IgD-negative memory B cell (primary cell): ENCODE results near the gene ITPA. TPM values are rescaled to one million over a fixed set of nuclear protein-coding genes. Genes with fewer than 3 reads are reported as not detected.

Experiments
- H3K27ac Mint-ChIP-seq, 3 donors: one replicate each; pipeline ENCODE4 v1.8.0; 2020 to 2022; ENCODE audit warnings: mild to moderate bottlenecking in 3 of 3, mixed read lengths in 3 of 3, moderate library complexity in 1 of 3
- H3K27me3 Mint-ChIP-seq: one replicate; pipeline ENCODE4 v1.8.0; 2021; ENCODE audit warnings: mixed read lengths
- H3K36me3 Mint-ChIP-seq: one replicate; pipeline ENCODE4 v1.8.0; 2020; ENCODE audit warnings: mild to moderate bottlenecking, mixed read lengths
- H3K4me1 Mint-ChIP-seq, 3 donors: one replicate each; pipeline ENCODE4 v1.8.0; 2020 to 2022; ENCODE audit warnings: mixed read lengths in 3 of 3, mild to moderate bottlenecking in 1 of 3
- H3K4me3 Mint-ChIP-seq, 4 donors: one replicate each; pipeline ENCODE4 v1.8.0; 2020 to 2022; ENCODE audit warnings: mild to moderate bottlenecking in 4 of 4, mixed read lengths in 4 of 4, moderate library complexity in 3 of 4
- H3K9me3 Mint-ChIP-seq, 3 donors: one replicate each; pipeline ENCODE4 v1.8.0; 2020 to 2021; ENCODE audit warnings: mixed read lengths in 3 of 3, mild to moderate bottlenecking in 1 of 3
- polyA plus RNA-seq: library from polyadenylated mRNA; unstranded; fragments of 300-500 nt; fragmentation: Illumina TruSeq; gene quantifications from one replicate; pipeline ENCODE4 v1.2.3, GENCODE V29; 2021

Gene ITPA
- polyA plus RNA-seq, 1 donor from 2014 or later: 49.3 TPM

DNA sequence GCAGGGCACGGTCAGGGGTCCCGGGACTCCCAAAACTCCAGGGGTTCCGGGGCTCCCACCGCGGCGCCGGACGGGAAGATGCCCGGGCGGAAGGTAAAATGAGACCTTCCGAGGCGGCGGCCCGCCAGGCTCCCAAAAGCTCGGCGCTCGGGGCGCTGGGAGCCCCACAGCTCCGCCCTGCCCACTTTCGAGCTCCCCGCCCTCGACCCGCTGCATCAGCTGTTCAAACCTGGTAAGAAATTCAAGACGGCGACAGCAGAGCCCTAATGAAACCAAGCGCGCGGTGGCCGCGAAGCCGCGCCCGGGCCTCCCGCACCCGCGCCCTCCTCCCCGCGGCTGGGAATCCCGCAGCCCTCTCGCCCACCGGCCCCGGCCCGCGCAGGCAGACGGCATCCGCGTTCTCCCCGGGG is 29.3 kb downstream of the ITPA start:
- Mint-ChIP-seq H3K27me3 (peaks cover 32% of the 10 kb centered on the region), H3K27ac (no peak overlapping the region), H3K36me3 (no peaks in the 10 kb centered on the region), H3K9me3 (no peaks in the 10 kb centered on the region), H3K4me1 (peaks cover 6 to 8% (median 8%) of the 10 kb centered on the region in 3 donors), H3K4me3 (peak overlapping the region; percentile 84 to 96 (median 88))

DNA sequence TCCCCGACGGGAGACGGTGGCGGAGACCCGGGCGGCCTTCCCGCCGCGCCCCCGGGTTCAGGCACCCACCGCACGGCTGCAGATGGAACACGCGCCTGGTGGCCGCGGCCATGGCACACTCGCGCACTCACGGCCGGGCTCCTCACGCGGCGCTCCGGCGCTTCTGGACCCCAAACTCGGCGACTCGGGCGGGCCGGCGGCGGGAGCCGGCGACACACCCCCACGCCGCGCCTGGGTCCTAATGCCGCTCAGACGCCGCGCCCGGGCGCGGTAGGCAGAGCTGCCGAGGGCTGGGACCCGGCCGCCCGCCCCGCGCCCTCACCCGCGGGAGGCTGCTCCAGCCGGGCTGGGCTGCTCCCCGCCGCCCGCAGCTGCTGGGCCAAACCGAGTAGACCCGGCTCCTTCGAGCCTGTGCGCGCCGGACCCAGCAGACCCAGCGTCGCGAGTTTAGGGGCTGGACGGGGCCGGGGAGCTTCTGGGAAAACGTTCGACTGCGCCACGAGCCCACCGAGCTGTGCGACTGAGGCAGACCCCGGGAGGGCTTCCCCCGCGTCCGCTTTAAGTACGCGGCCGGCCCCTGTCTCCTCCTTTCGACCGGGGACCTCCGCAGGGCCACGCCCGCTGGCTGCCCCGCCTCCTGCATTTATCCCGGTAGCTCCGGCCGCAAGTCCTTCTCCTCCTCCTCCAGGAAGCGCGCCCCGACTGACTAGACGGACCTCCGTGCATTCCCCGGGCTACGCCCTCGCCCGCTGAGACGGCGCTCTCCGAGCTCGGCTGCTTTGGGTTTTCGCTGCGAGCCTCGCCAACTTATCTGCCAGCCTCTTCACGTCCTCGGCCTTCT is 29.9 kb downstream of the ITPA start, which contains the start of gene SLC4A11:
TSS of gene SLC4A11 (minus strand) at position 165 of the 841 bp plus-strand sequence. CDS start at position 112, 53 bp downstream.
- Mint-ChIP-seq H3K4me3 (peak within 1 kb of the TSS; percentile 85 to 97 (median 94)), H3K4me1 (peaks cover 6 to 8% (median 8%) of the 10 kb centered on the region in 3 donors), H3K36me3 (no peaks in the 10 kb centered on the region), H3K27me3 (peaks cover 32% of the 10 kb centered on the region), H3K27ac (peak within 1 kb of the TSS in 2 of 3 donors; percentile 53 to 93), H3K9me3 (no peaks in the 10 kb centered on the region)

DNA sequence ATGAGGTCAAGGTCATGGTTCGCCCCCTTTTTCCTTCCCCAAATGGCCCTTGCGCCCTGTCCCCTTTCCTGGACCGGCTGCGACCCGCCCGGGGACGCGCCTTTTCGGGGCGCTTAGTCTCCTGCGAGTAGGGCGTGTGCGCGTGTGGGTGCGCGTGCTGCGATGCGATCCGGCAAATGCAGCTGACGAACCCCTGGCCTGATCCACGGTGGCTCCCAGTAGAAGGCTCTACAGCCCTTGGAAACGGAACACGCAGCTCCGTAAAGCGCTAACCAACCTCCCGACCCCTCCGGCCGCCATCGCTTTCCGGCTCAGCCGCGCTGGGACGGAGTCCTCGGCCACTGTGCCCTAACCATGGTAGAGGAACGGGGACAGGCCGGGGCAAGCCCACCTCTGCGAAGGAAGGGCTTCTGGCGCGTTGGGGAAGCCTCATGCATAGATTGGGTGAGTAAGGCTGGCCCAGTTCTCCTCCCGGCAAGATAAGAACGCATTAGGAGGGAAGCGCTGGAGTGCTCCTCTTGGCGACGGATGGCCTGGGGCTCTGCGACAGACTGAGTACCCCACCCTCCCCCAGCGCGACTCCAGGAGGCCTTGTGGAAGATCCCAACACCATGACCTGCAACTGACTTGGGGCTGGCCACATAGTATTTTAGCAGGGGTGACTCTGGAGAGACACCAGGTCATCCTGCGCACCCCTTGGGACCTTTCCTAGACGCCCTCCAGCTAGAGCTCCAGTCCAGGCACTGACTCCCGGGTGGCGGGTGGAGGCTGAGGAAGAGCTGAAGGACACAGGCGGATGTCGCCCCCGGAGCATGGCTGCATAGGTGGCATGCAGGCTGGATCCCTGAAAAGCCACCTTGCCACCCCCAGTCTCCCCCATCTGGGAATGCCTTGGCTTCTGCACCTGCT is 30.8 kb downstream of the ITPA start:
- H3K4me1 Mint-ChIP-seq: peaks cover 6 to 8% (median 8%) of the 10 kb centered on the region in 3 donors
- H3K9me3 Mint-ChIP-seq: no peaks in the 10 kb centered on the region
- peak overlapping the region in 2 of 3 donors; percentile 53 to 93 for H3K27ac Mint-ChIP-seq
- peaks cover 32% of the 10 kb centered on the region for H3K27me3 Mint-ChIP-seq
- peak overlapping the region; percentile 85 to 97 (median 94) for H3K4me3 Mint-ChIP-seq
- H3K36me3 Mint-ChIP-seq: no peaks in the 10 kb centered on the region

DNA sequence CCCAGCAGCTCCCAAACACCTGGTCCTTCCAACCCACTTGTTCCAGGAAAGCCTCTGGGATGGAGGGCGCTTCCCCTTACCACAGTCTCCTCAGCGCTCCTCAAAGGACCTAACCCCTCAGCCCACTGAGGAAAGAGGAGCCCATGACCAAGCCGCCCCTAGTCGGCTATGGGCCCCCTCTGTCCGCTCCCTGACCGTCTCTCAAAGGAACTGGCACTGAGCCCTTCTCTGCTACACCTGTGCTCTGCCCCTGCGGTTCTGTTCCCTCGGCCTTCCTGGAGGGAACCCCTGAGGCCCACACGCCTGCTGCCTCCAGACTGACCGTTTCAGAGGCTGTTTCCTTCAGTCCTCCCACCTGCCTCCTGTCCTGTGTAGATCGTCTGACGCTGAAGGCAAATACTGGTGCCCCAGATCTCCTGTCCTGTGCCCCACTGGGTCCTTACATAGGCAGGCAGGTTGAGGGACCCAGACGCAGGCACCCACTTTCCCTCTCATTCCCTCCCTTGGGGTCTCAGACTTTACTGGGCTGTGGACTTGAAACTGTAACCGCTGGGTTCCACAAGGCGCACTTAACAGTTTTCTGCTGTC is 31.6 kb downstream of the ITPA start:
- Mint-ChIP-seq H3K4me1 (peaks cover 6 to 8% (median 8%) of the 10 kb centered on the region in 3 donors), H3K9me3 (no peaks in the 10 kb centered on the region), H3K27ac (no peak overlapping the region), H3K27me3 (peaks cover 32% of the 10 kb centered on the region), H3K36me3 (no peaks in the 10 kb centered on the region), H3K4me3 (peak overlapping the region in 2 of 4 donors; percentile 56 to 93)

DNA sequence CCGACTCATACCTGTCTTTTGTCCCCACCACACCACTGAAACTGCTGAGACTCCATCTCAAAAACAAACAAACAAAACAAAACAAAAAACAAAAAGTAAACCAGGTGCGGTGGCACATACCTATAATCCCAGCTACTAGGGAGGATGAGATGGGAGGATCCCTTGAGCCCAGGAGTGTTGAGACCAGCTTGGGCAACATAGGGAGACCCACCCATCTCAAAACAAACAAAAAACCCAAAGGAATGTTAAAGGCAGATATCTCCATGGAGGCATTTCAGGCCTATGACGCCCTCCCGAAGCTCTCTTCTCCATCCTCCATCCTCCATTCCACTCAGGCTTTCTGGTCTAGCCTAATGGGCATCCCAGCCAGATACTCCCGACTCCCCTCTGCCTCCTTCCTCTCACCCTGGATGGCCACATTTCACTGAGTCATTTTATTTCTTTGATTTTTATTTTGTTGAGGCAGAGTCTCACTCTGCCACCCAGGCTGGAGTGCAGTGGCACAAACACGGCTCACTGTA is 32.9 kb downstream of the ITPA start:
- peaks cover 29% of the 10 kb centered on the region for H3K27me3 Mint-ChIP-seq
- H3K27ac Mint-ChIP-seq: peak overlapping the region in 1 of 3 donors; percentile 46
- no peaks in the 10 kb centered on the region for H3K36me3 Mint-ChIP-seq
- H3K4me3 Mint-ChIP-seq: peak overlapping the region in 2 of 4 donors; percentile 17 to 31
- H3K9me3 Mint-ChIP-seq: no peaks in the 10 kb centered on the region
- H3K4me1 Mint-ChIP-seq: peaks cover 6 to 8% (median 7%) of the 10 kb centered on the region in 3 donors

DNA sequence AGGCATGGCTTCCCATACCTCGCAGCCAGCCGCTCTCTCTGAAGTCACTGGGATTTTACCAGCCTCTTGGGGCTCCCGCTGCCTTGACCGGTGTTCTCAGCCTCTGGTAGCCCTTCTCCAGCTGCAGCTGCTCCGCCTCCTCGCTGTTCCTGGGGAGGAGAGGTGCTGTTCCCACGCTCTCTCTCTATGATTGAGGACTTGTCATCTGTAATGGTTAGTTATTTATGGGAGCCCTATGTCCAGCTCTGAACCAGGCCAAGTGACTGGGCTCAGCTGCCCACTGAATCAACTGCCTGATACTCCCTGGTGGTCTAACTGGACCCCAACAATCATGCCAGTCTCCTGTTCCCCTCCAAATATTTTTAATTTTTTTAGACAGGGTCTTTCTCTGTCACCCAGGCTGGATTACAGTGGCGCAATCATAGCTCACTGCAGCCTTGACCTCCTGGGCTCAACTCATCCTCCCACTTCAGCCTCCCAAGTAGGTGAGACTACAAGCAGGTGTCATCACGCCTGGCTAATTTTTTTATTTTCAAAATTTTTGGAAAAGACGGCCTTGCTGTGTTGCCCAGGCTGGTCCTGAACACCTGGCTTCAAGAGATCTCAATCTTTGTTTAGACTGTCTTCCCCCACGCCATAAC is 34.5 kb downstream of the ITPA start:
- H3K27me3 Mint-ChIP-seq: peaks cover 21% of the 10 kb centered on the region
- no peak overlapping the region for H3K27ac Mint-ChIP-seq
- no peak overlapping the region for H3K4me3 Mint-ChIP-seq
- H3K4me1 Mint-ChIP-seq: peaks cover 5 to 9% (median 8%) of the 10 kb centered on the region in 3 donors
- H3K9me3 Mint-ChIP-seq: no peaks in the 10 kb centered on the region
- no peaks in the 10 kb centered on the region for H3K36me3 Mint-ChIP-seq

DNA sequence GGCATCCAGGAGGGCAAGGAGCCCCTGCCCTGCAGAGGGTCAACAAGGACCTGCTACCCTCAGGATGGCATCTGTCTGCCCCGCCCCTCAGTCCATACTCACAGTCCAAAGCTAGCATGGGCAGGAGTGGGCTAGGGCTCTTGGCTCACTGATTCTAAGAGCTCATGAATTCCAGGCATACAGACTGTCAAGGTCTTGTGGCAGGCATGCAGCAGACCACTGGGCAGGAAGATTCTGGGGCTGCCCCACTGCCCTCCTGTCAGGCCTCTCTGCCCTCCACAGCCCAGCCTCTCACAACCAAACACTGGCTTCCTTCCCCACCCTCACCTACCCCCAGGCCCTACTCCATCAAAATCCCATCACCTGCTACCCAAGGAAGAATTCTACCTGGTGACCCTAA is 35.3 kb downstream of the ITPA start:
- Mint-ChIP-seq H3K27ac (peak overlapping the region in 1 of 3 donors; percentile 67), H3K4me1 (peaks cover 4 to 7% (median 6%) of the 10 kb centered on the region in 3 donors), H3K27me3 (peaks cover 19% of the 10 kb centered on the region), H3K4me3 (no peak overlapping the region), H3K9me3 (no peaks in the 10 kb centered on the region), H3K36me3 (no peaks in the 10 kb centered on the region)

DNA sequence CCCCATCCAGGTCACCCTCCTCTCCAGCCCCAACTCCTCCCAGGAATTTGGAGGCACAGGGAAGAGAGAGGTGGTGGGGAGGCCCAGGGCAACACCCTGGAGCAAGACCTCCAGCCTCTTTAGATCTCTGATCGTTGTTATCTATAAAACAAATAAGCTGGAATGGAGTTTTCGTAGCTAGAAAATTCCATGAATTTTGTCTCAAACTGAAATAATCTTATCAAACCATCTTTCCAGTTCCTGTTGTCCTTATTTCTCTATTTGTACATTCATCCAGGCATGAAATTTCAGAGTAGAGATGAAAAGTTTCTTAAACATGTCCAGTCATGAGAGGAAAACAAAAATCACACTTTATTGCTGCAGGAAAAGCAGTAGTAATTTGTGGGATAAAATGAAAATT is 35.9 kb downstream of the ITPA start:
- H3K4me3 Mint-ChIP-seq: peak overlapping the region in 1 of 4 donors; percentile 12
- H3K4me1 Mint-ChIP-seq: peaks cover under 1 to 3% (median 3%) of the 10 kb centered on the region in 3 donors
- H3K36me3 Mint-ChIP-seq: no peaks in the 10 kb centered on the region
- H3K9me3 Mint-ChIP-seq: no peaks in the 10 kb centered on the region
- peaks cover 19% of the 10 kb centered on the region for H3K27me3 Mint-ChIP-seq
- H3K27ac Mint-ChIP-seq: peak overlapping the region in 1 of 3 donors; percentile 67

DNA sequence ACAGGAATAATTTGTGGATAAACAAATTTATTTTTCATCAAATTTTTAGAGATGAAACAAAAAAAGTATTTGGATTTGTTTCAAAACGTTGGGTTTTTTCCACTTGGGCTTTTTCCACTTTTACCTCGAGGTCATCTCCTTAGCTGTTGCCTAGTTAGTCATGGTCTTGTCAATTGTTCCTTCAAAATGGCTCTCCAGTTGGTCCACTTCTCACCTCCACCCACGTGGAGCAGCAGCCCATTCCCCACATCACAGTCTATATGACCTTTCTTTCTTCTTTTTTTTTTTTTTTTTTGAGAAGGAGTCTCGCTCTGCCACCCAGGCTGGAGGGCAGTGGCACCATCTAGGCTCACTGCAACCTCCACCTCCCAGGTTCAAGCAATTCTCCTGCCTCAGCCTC is 36.4 kb downstream of the ITPA start:
- no peak overlapping the region for H3K4me3 Mint-ChIP-seq
- no peaks in the 10 kb centered on the region for H3K36me3 Mint-ChIP-seq
- peaks cover 17% of the 10 kb centered on the region for H3K27me3 Mint-ChIP-seq
- H3K9me3 Mint-ChIP-seq: no peaks in the 10 kb centered on the region
- peaks cover 0 to 3% (median 2%) of the 10 kb centered on the region in 3 donors for H3K4me1 Mint-ChIP-seq
- no peak overlapping the region for H3K27ac Mint-ChIP-seq

DNA sequence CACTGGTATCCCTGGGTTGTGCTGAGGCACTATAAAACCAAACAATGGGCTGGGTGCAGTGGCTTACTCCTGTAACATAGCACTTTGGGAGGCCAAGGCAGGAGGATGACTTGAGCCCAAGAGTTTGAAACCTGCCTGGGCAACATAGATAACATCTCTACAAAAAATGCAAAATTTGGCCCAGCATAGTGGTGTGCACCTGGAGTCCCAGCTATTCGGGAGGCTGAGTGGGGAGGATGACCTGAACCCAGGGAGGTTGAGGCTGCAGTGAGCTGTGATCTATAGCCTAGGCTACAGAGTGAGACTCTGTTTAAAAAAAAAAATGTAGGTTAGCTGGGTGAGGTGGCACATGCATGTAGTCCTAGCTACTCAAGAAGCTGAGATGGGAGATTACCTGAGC is 37.4 kb downstream of the ITPA start:
- no peaks in the 10 kb centered on the region for H3K36me3 Mint-ChIP-seq
- no peak overlapping the region for H3K27ac Mint-ChIP-seq
- H3K4me1 Mint-ChIP-seq: peaks cover 0 to 3% (median 0%) of the 10 kb centered on the region in 3 donors
- H3K9me3 Mint-ChIP-seq: no peaks in the 10 kb centered on the region
- peaks cover 9% of the 10 kb centered on the region for H3K27me3 Mint-ChIP-seq
- peak overlapping the region in 1 of 4 donors; percentile 2 for H3K4me3 Mint-ChIP-seq

DNA sequence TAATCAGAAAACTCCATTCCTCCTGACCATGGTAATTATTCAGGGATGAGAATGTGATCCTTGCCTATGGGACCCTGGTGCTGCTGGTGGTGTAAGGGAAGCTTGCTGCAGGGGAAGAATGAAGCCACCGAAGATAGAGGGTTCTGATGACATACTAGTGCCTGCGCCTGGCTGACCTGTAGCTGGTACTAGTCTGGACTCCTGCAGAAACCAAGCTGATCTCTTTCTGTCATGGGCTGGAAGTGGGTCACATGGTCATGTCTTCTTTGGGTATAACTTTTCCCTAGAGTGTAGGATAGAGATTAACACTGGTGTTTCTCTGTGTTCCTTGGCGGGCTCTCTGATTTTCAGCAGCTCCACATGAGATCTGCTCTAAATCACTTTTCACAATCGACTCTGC is 38.3 kb downstream of the ITPA start:
- peak overlapping the region in 1 of 4 donors; percentile 19 for H3K4me3 Mint-ChIP-seq
- no peaks in the 10 kb centered on the region for H3K36me3 Mint-ChIP-seq
- H3K27me3 Mint-ChIP-seq: peaks cover 9% of the 10 kb centered on the region
- no peak overlapping the region for H3K27ac Mint-ChIP-seq
- no peaks in the 10 kb centered on the region for H3K9me3 Mint-ChIP-seq
- peaks cover 0 to 3% (median 0%) of the 10 kb centered on the region in 3 donors for H3K4me1 Mint-ChIP-seq

DNA sequence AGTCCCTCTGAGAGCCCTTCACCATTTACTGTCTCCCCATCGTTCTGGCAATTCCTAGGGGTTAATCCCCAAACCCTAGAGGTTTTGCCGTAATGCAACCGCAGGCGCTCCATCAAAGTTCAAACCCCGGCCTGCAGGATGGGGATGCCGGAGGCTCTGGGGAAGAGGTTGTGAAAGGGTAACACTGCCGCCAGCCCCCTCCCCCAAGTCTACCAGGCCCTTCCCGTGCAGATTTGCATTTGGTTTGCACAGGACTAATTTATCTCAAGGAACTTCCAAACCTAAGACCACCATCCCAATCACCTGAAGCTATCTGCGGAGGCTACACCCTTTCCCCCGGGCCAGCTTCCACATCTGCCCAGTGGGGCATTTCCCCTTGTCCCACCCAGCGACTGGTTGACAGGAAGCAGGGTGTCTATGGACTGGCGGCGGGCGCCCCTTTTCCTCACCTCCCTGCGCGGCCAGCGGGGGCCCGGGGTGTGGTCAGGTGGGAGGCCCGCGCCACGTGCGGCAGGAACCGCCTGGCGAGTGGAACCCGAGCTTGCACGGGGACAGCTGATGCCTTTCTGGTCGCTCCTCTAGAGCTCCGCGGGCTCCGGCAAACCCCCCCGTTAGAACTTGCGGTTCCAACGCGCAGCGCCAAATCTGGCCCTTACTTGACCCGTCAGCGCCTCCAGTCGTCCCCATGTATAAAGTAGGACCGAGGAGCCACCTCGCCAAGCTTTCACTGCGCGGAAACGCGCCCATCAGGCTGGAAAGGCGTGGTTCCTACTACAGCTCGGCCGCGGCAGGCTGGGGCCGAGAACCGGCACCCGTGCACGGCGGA is 39.1 kb downstream of the ITPA start:
- Mint-ChIP-seq H3K4me3 (peak overlapping the region in 2 of 4 donors; percentile 54 to 73), H3K27me3 (peaks cover 9% of the 10 kb centered on the region), H3K27ac (no peak overlapping the region), H3K4me1 (peaks cover 0 to 3% (median 0%) of the 10 kb centered on the region in 3 donors), H3K36me3 (no peaks in the 10 kb centered on the region), H3K9me3 (no peaks in the 10 kb centered on the region)

DNA sequence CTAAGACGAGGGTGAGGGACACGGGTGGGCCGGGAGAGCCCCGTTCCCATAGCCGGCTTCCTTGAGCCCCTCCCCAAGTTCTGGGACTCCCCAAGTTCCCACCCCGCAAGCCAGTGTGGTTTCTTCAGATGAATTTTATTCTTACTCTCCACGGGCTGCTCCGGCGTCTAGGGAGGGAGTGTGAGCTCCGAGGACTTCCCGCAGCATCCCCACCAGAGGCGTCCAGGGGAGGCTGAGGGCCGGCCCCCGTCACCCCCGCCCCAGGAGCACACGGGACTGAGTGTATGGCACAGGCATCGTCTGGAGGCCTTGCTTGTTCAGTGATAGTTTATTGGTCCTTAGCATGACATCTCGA is 39.7 kb downstream of the ITPA start:
- peak overlapping the region in 2 of 4 donors; percentile 54 to 73 for H3K4me3 Mint-ChIP-seq
- H3K27me3 Mint-ChIP-seq: peaks cover 9% of the 10 kb centered on the region
- no peak overlapping the region for H3K27ac Mint-ChIP-seq
- H3K4me1 Mint-ChIP-seq: peaks cover 0 to 3% (median 0%) of the 10 kb centered on the region in 3 donors
- no peaks in the 10 kb centered on the region for H3K9me3 Mint-ChIP-seq
- no peaks in the 10 kb centered on the region for H3K36me3 Mint-ChIP-seq
